WTC11 (cell line): ENCODE measurements around the gene MESD. TPM values are rescaled to one million over a fixed set of nuclear protein-coding genes. Genes with fewer than 3 reads are reported as not detected.
A peak's percentile ranks its signal among the peaks of the same experiment; 100 is the strongest.

ENCODE experiments used
- ATAC-seq: fragments of 200-7000 bp; cut with Tn5 transposase; 2 replicates; pipeline ENCODE4 v1.10.0; 2021; ENCODE audit warnings: mild to moderate bottlenecking, moderate library complexity
- CTCF ChIA-PET: fragments of 300-600 bp; sonication (Branson Sonifier 250); formaldehyde crosslinking; loops from one replicate; lab custom pipeline; 2021; ENCODE audit warnings: antibody characterized with exemption; lab: Charles Lee
- POLR2A ChIA-PET: fragments of 350-600 bp; sonication (Branson Sonifier 250); formaldehyde crosslinking; loops from one replicate; lab custom pipeline; 2021; ENCODE audit warnings: antibody characterized with exemption; lab: Charles Lee
- DNase-seq: peaks from one replicate; pipeline ENCODE4 v3.0.0; 2021; ENCODE audit warnings: low spot score
- H3K27ac Mint-ChIP-seq: 2 replicates; pipeline ENCODE4 v1.8.0; 2021; ENCODE audit warnings: mixed read lengths
- H3K27me3 Mint-ChIP-seq: 2 replicates; pipeline ENCODE4 v1.8.0; 2021; ENCODE audit warnings: low read depth, mild to moderate bottlenecking, moderate library complexity, mixed read lengths
- H3K36me3 Mint-ChIP-seq: 2 replicates; pipeline ENCODE4 v1.8.0; 2021; ENCODE audit warnings: mixed read lengths
- H3K4me1 Mint-ChIP-seq: 2 replicates; pipeline ENCODE4 v1.8.0; 2022; ENCODE audit warnings: mixed read lengths
- H3K4me3 Mint-ChIP-seq: 2 replicates; pipeline ENCODE4 v1.8.0; 2021; ENCODE audit warnings: mild to moderate bottlenecking, moderate library complexity, mixed read lengths
- H3K9me3 Mint-ChIP-seq: 2 replicates; pipeline ENCODE4 v1.8.0; 2021; ENCODE audit warnings: mixed read lengths
- CBFB ChIP-seq: sonication (generic); formaldehyde crosslinking; IDR thresholded peaks from 2 replicates; pipeline ENCODE4 v1.8.1; 2022; ENCODE audit warnings: mild to moderate bottlenecking, low read depth, missing genetic modification reagents
- ELF4 ChIP-seq: sonication (generic); formaldehyde crosslinking; IDR thresholded peaks from 2 replicates; pipeline ENCODE4 v1.8.1; 2022; ENCODE audit warnings: low read depth, mild to moderate bottlenecking, moderate library complexity, missing genetic modification reagents
- EMX1 ChIP-seq: fragments of 250-450 bp; sonication (Bioruptor Pico); IDR thresholded peaks from 2 replicates; pipeline ENCODE4 v1.8.0; 2021; ENCODE audit warnings: mild to moderate bottlenecking
- ETV6 ChIP-seq: sonication (generic); formaldehyde crosslinking; IDR thresholded peaks from 2 replicates; pipeline ENCODE4 v1.8.1; 2022; ENCODE audit warnings: mild to moderate bottlenecking, missing genetic modification reagents
- MYBL2 ChIP-seq: sonication (generic); formaldehyde crosslinking; IDR thresholded peaks from 2 replicates; pipeline ENCODE4 v1.8.1; 2023; ENCODE audit warnings: mild to moderate bottlenecking, moderate library complexity, missing genetic modification reagents
- NFATC4 ChIP-seq: fragments of 250-450 bp; sonication (Bioruptor Pico); IDR thresholded peaks from 2 replicates; pipeline ENCODE4 v1.9.0; 2021; ENCODE audit warnings: mild to moderate bottlenecking
- NR3C1 ChIP-seq: sonication (generic); formaldehyde crosslinking; conservative IDR thresholded peaks from 2 replicates; pipeline ENCODE4 v1.8.1; 2023; ENCODE audit warnings: low read depth, mild to moderate bottlenecking, missing genetic modification reagents
- RELA ChIP-seq: sonication (generic); formaldehyde crosslinking; IDR thresholded peaks from 2 replicates; pipeline ENCODE4 v1.8.1; 2022; ENCODE audit warnings: missing genetic modification reagents, mild to moderate bottlenecking, borderline replicate concordance
- RORB ChIP-seq: fragments of 250-450 bp; sonication (Bioruptor Pico); IDR thresholded peaks from 2 replicates; pipeline ENCODE4 v1.9.0; 2021; ENCODE audit warnings: mild to moderate bottlenecking
- TEAD4 ChIP-seq: sonication (generic); formaldehyde crosslinking; IDR thresholded peaks from 2 replicates; pipeline ENCODE4 v1.8.0; 2022; ENCODE audit warnings: mild to moderate bottlenecking, missing genetic modification reagents
- ZNF671 ChIP-seq: fragments of 250-450 bp; sonication (Bioruptor Pico); IDR thresholded peaks from 2 replicates; pipeline ENCODE4 v1.8.0; 2021; ENCODE audit warnings: mild to moderate bottlenecking
- total RNA-seq: library from RNA; stranded (reverse); gene quantifications from 3 replicates; pipeline ENCODE4 v1.2.3, GENCODE V29; 2021
- TF ChIP-seq, protein P1 (sequence below): sonication (generic); formaldehyde crosslinking; IDR thresholded peaks from 2 replicates; pipeline ENCODE4 v1.8.0; 2022; ENCODE audit warnings: mild to moderate bottlenecking, missing genetic modification reagents
- TF ChIP-seq, protein P2 (sequence below): sonication (generic); formaldehyde crosslinking; IDR thresholded peaks from 2 replicates; pipeline ENCODE4 v1.8.1; 2023; ENCODE audit warnings: mild to moderate bottlenecking, missing genetic modification reagents
- TF ChIP-seq, protein P3 (sequence below): fragments of 250-450 bp; sonication (Bioruptor Pico); IDR thresholded peaks from 2 replicates; pipeline ENCODE4 v1.9.0; 2021; ENCODE audit warnings: mild to moderate bottlenecking
- TF ChIP-seq, protein P4 (sequence below): sonication (generic); formaldehyde crosslinking; IDR thresholded peaks from 2 replicates; pipeline ENCODE4 v1.8.0; 2023; ENCODE audit warnings: missing genetic modification reagents, mild to moderate bottlenecking, borderline replicate concordance
- TF ChIP-seq, protein P5 (sequence below): sonication (generic); formaldehyde crosslinking; IDR thresholded peaks from 2 replicates; pipeline ENCODE4 v1.8.1; 2022; ENCODE audit warnings: mild to moderate bottlenecking, moderate library complexity, missing genetic modification reagents
- TF ChIP-seq, protein P6 (sequence below): sonication (generic); formaldehyde crosslinking; IDR thresholded peaks from 2 replicates; pipeline ENCODE4 v1.8.1; 2023; ENCODE audit warnings: mild to moderate bottlenecking, missing genetic modification reagents, moderate library complexity
- TF ChIP-seq, protein P7 (sequence below): sonication (generic); formaldehyde crosslinking; IDR thresholded peaks from 2 replicates; pipeline ENCODE4 v1.8.1; 2022; ENCODE audit warnings: missing genetic modification reagents, borderline replicate concordance

The MESD gene
- total RNA-seq, 1 experiment from 2014 or later: 28.3 TPM

DNA sequence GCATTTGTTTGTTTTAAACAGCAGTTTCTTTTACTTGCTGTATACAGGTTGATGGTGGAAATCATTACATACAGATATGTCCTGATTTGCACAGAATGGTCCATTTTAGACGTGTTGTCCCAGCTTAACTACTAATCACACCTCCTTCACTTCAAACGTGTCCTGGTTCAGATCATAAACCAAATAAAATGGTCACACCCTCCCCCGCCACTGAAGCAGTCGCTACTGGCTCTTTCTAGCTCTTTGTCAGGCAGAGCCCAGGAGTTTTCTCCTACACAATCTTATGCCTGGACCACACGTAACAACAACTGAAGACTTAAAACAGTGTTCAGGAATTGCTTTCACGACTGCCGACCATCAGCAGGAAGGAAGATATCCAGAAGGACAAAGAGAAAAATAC, 73.6 kb downstream of the MESD start (continued):
- TF ChIP-seq, protein P1, sequence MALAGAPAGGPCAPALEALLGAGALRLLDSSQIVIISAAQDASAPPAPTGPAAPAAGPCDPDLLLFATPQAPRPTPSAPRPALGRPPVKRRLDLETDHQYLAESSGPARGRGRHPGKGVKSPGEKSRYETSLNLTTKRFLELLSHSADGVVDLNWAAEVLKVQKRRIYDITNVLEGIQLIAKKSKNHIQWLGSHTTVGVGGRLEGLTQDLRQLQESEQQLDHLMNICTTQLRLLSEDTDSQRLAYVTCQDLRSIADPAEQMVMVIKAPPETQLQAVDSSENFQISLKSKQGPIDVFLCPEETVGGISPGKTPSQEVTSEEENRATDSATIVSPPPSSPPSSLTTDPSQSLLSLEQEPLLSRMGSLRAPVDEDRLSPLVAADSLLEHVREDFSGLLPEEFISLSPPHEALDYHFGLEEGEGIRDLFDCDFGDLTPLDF: no peak
- TF ChIP-seq EMX1 (CRISPR knock-in tag): no peak

DNA sequence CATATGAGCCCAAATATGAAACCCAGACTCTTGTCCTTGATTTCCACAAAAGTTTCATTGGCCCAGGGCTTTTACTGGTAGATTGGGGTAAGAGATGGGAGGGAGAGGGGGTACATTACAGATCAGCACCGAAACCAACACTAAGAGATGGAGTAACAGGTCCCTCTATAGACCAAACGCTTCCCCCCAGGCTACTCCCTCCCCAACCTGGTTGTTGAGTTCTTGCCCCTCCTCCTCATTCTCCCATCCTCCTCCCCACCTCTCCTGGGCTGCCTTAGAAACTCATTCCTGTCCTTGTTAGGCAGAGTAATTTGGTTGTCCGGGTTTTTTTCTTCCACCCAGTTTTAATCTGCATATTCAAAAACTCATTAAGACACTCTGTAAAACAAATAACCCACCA, 74.1 kb downstream of the MESD start:
- no peaks in the 10 kb centered on the region for H3K36me3 Mint-ChIP-seq
- no peaks in the 10 kb centered on the region; the same call in 1 of the 2 replicates for H3K27me3 Mint-ChIP-seq
- peak; percentile 99 for ATAC-seq
- CTCF ChIA-PET: interaction anchor here (0.9 to 4.3 kb wide), 7 partner anchors 48 to 328 kb away, joined by 3 to 25 read pairs (median 4); partner anchors contain the start of gene CEMIP
- TF ChIP-seq RORB: no peak
- TF ChIP-seq, protein P2, sequence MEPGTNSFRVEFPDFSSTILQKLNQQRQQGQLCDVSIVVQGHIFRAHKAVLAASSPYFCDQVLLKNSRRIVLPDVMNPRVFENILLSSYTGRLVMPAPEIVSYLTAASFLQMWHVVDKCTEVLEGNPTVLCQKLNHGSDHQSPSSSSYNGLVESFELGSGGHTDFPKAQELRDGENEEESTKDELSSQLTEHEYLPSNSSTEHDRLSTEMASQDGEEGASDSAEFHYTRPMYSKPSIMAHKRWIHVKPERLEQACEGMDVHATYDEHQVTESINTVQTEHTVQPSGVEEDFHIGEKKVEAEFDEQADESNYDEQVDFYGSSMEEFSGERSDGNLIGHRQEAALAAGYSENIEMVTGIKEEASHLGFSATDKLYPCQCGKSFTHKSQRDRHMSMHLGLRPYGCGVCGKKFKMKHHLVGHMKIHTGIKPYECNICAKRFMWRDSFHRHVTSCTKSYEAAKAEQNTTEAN: no peak
- no peak for TF ChIP-seq ETV6
- TF ChIP-seq, protein P3, sequence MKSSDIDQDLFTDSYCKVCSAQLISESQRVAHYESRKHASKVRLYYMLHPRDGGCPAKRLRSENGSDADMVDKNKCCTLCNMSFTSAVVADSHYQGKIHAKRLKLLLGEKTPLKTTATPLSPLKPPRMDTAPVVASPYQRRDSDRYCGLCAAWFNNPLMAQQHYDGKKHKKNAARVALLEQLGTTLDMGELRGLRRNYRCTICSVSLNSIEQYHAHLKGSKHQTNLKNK: no peak
- TF ChIP-seq RELA (CRISPR knock-in tag): no peak
- no peak for TF ChIP-seq ZNF671 (CRISPR knock-in tag)
- TF ChIP-seq, protein P4, sequence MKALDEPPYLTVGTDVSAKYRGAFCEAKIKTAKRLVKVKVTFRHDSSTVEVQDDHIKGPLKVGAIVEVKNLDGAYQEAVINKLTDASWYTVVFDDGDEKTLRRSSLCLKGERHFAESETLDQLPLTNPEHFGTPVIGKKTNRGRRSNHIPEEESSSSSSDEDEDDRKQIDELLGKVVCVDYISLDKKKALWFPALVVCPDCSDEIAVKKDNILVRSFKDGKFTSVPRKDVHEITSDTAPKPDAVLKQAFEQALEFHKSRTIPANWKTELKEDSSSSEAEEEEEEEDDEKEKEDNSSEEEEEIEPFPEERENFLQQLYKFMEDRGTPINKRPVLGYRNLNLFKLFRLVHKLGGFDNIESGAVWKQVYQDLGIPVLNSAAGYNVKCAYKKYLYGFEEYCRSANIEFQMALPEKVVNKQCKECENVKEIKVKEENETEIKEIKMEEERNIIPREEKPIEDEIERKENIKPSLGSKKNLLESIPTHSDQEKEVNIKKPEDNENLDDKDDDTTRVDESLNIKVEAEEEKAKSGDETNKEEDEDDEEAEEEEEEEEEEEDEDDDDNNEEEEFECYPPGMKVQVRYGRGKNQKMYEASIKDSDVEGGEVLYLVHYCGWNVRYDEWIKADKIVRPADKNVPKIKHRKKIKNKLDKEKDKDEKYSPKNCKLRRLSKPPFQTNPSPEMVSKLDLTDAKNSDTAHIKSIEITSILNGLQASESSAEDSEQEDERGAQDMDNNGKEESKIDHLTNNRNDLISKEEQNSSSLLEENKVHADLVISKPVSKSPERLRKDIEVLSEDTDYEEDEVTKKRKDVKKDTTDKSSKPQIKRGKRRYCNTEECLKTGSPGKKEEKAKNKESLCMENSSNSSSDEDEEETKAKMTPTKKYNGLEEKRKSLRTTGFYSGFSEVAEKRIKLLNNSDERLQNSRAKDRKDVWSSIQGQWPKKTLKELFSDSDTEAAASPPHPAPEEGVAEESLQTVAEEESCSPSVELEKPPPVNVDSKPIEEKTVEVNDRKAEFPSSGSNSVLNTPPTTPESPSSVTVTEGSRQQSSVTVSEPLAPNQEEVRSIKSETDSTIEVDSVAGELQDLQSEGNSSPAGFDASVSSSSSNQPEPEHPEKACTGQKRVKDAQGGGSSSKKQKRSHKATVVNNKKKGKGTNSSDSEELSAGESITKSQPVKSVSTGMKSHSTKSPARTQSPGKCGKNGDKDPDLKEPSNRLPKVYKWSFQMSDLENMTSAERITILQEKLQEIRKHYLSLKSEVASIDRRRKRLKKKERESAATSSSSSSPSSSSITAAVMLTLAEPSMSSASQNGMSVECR: no peak
- no peak for TF ChIP-seq TEAD4 (CRISPR knock-in tag)
- TF ChIP-seq, protein P5, sequence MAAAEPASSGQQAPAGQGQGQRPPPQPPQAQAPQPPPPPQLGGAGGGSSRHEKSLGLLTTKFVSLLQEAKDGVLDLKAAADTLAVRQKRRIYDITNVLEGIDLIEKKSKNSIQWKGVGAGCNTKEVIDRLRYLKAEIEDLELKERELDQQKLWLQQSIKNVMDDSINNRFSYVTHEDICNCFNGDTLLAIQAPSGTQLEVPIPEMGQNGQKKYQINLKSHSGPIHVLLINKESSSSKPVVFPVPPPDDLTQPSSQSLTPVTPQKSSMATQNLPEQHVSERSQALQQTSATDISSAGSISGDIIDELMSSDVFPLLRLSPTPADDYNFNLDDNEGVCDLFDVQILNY (CRISPR knock-in tag): no peak
- TF ChIP-seq, protein P6, sequence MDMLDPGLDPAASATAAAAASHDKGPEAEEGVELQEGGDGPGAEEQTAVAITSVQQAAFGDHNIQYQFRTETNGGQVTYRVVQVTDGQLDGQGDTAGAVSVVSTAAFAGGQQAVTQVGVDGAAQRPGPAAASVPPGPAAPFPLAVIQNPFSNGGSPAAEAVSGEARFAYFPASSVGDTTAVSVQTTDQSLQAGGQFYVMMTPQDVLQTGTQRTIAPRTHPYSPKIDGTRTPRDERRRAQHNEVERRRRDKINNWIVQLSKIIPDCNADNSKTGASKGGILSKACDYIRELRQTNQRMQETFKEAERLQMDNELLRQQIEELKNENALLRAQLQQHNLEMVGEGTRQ (CRISPR knock-in tag): no peak
- TF ChIP-seq CBFB (CRISPR knock-in tag): no peak
- TF ChIP-seq MYBL2 (CRISPR knock-in tag): no peak
- TF ChIP-seq NFATC4 (CRISPR knock-in tag): no peak
- TF ChIP-seq ELF4 (CRISPR knock-in tag): no peak
- TF ChIP-seq, protein P7, sequence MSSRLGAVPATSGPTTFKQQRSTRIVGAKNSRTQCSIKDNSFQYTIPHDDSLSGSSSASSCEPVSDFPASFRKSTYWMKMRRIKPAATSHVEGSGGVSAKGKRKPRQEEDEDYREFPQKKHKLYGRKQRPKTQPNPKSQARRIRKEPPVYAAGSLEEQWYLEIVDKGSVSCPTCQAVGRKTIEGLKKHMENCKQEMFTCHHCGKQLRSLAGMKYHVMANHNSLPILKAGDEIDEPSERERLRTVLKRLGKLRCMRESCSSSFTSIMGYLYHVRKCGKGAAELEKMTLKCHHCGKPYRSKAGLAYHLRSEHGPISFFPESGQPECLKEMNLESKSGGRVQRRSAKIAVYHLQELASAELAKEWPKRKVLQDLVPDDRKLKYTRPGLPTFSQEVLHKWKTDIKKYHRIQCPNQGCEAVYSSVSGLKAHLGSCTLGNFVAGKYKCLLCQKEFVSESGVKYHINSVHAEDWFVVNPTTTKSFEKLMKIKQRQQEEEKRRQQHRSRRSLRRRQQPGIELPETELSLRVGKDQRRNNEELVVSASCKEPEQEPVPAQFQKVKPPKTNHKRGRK (CRISPR knock-in tag): no peak
- TF ChIP-seq NR3C1 (CRISPR knock-in tag): no peak
- DNase-seq: peak; percentile 66
- H3K4me3 Mint-ChIP-seq: no peak overlapping the region
- H3K9me3 Mint-ChIP-seq: no peaks in the 10 kb centered on the region
- peaks cover 23% of the 10 kb centered on the region for H3K4me1 Mint-ChIP-seq
- no peak overlapping the region for H3K27ac Mint-ChIP-seq
- POLR2A ChIA-PET: no interaction called here
